GM04503 (cell line): ENCODE results near the gene WDR5.
A peak's percentile ranks its signal among the peaks of the same experiment; 100 is the strongest.

Experiments used
- DNase-seq: peaks from one replicate; pipeline ENCODE4 v3.0.0-alpha.2; 2012; ENCODE audit warnings: low read depth

WDR5 gene

GRCh38 chr9:134174073-134174449, 38.2 kb downstream of the WDR5 start:
- no peak for DNase-seq

DNA sequence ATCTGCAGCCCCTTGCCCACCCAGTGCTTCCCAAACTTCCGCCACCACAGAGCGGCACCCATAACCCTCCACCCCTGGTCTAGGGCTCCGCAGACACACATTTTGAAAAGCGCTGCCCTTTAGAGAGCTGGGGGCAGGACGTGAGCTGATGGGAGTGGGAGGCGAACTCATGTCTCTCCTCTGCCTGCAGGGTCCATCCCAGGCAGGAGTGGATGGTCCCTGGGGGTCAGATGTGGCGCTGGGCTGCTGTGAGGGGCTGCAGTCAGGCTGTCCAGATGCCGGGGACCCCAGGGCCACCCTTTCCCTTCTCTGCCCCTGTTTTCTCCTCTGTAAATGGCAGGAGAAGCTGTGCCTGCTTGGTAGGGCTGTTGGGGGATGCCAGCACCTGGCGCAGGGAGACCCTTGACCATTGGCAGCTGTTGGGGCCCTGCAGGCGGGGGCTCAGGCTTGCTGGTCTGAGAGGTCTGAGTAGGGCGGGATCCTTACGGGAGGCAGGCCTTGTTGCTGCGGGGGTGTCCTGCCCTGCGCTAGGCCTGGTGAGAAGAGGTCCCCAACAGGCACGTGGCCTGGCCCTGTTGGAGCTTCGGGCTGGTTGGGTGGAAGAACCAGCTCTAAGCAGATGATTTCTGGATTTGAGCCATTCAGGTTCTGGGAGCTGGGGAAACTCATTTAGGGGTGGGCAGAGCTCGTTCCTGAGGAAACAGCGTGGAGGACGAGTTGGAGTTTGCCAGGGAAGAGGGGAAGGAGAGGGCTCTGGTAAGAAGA, 38.8 kb downstream of the WDR5 start:
- no peak for DNase-seq

GRCh38 chr9:134175291-134175807, 39.5 kb downstream of the WDR5 start:
- no peak for DNase-seq

- DNase-seq, result no peak
Measured at GRCh38 chr9:134175808-134176598, 40.1 kb downstream of the WDR5 start.

DNA sequence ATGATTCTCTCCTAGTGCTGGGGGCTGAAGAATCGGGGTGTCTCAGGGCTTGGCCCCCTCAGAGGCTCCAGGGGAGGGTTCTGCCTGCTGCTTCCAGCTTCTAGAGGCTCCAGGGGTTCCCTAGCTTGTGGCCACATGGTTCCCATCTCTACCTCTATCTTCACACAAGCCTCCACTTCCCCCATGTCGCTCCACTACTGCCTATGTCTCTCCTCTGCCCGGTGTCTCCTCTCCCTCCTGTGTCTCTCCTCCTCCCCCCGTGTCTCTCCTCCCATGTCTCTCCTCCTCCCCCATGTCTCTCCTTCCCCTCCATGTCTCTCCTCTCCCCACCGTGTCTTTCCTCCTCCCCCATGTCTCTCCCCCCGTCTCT, 40.7 kb downstream of the WDR5 start:
- DNase-seq, result no peak

DNA sequence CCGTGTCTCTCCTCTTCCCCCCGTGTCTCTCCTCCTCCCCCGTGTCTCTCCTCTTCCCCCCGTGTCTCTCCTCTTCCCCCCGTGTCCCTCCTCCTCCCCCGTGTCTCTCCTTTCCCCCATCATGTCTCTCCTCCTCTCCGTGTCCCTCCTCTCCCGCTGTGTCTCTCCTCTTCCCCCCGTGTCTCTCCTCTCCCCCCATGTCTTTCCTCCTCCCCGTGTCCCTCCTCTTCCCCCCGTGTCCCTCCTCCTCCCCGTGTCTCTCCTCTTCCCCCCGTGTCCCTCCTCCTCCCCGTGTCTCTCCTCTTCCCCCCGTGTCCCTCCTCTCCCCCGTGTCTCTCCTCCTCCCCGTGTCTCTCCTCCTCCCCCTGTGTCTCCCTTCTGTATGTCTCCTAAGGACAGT, 41.3 kb downstream of the WDR5 start:
- DNase-seq, result no peak

DNA sequence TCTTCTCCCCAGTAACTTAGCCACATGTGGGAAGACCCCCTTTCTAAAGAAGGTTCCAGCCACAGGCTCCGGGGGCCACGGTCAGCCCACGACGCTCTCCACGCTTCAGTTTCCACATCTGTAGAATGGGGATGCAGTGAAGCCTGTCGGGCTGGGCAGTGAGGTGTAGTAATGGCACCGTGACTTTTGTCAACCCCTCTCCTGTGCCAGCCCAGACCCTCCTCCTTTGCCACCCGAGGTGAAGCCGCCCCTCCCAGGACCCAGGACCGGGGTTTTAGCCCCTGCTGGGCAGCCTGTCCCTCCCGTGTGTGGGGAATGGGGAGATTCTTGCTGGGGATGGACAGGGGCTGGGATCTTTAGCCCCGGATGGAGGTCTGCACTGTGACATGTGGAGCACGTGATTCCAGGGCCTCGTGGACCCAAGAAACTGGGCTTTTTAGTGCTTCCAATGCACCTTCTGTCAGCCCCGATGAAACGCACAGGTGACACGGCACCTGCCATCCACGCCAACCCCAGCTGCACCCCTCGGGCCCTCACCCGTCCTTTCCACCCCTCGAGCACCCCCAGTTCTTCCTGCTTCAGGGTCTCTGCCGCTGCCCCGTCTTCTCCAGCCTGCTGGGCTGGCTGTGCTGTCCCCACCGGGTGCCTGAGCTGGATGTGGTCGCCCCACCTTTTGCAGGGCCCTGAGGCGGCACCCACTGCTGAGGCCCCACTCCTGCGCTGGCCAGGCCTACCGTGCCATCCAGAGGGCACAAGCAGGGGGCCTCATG, 41.9 kb downstream of the WDR5 start:
- DNase-seq, result no peak

DNA sequence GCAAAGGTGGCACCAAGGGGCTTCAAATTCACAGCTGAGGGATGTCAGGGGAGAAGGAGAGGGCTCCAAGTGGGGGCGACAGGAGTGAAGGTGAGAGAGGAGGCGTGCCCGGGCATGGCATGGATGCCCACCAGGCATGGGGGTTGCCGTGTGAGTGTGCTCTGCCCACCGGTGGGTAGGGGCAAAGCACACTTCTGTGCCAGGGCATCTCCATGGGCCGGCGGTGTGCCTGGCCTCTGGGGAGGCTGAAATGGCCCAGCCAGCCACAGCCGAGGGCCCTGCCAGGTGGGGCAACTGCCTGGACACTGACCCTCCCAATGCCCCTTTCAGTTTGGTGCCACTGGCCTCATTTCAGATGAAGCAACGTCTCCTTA, 42.5 kb downstream of the WDR5 start:
- no peak for DNase-seq

DNA sequence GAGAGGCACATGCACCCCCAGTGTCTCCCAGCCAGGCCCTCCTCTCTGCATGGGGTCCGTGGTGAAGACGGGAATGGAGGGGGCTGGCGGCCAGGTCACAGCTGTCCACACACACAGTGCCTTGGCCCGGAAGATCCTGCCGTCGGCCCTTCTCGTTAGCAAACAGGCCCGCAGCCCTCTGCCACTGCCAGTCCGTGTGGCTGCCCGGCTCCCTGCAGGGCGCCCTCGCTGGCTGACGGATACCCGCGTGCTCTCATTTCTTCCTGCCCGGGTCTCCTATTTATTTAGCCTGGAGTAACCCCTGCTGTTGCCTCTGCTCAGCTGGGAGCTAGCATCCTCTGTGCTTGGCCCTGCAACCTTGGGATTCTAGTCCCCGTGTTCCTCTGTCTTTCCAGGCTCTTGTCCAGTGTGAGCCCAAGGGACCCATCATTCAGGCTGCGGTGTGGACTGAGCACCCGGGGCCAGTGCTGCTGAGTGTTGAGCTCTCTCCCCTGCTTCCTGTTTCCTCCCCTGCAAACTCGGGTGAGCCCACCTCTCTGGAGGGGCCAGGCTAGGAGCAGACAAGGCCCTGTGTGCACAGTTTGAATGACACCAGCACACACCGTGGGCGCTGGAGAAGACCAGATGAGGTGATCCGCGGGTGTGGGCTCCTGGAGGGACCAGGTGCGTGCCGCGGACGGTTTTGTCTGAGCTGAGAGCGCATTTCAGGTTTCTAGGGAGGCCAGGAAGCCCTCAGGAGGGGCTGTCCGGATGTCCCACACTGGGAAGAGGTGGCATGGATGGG, 43.1 kb downstream of the WDR5 start:
- DNase-seq, result peak; percentile 42

DNA sequence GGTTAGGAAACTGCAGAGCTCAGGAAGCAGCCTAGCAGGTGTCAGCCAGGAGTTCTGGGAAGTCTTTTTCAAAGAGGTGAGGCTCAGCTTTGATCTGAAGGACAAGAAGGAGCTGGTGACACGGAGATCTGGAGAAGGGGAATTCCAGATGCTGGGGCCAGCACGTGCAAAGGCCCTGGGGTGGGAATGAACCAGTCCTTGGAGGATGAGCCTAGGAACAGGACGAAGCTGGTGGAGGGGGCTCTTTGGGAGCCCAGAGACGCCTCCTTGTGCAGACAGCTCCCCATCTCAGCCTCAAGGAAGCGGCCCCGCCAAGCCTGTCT, 43.7 kb downstream of the WDR5 start:
- no peak for DNase-seq

- no peak for DNase-seq
Measured at GRCh38 chr9:134179918-134180785, 44.3 kb downstream of the WDR5 start.

DNA sequence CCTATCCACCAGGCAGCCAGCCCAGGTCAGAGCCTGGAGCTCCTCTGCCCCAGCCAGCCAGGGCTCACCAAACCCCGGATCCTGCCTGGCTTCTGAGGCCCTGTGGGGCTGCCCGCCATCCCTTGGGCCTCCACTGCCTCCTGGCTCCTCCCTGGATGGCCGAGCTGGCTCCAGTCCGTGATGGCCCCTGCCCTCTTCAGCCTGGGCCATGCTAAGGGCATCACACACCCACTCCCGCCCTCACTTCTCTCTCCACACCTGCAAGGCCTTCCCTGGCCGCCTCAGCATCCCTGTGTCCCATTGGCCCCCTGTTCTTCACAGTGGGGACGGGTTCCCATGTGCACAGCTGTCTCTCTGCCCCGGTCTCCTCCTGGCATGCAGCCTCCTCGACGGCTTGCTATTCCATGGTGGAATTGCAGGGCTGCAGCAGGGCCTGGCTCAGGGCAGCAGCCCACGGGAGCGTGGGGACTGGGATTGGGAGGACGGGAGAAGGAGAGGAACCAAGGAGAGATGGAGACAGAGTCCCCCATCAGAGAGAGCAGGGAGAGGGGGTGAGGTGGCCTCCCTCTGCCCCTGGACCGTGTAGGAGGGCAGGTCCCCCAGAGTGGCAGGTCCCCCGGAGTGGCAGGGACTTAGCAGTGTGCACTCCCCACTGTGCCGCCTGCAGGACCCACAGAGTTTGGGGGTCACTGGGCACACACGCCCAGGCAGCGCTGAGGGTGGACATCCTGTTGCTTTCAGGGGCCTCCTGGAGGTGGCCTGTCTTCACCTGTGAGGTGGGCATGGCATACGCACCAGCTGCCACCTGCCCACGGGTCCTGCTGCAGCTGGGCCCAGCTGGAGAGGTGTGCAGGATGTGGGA, 45.1 kb downstream of the WDR5 start:
- DNase-seq, result no peak

DNA sequence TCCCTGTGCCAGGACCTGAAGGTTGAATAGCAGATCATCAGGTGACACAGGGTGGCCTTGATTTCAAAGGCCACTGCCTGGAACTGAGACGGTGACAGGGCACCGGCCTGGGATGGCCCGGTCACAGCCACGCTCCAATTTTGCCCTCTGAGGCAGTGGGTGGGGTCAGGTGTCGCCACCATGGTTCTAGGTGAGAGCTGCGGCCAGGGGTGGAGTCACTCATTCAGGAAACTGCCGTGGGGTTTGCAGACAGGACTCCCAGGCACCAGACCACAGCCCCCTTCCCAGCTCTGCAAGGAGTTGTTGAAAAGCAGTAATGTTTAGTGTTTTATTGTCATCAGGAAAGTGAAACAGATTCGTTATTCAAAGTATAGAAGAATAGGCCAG, 45.8 kb downstream of the WDR5 start:
- DNase-seq, result no peak

DNA sequence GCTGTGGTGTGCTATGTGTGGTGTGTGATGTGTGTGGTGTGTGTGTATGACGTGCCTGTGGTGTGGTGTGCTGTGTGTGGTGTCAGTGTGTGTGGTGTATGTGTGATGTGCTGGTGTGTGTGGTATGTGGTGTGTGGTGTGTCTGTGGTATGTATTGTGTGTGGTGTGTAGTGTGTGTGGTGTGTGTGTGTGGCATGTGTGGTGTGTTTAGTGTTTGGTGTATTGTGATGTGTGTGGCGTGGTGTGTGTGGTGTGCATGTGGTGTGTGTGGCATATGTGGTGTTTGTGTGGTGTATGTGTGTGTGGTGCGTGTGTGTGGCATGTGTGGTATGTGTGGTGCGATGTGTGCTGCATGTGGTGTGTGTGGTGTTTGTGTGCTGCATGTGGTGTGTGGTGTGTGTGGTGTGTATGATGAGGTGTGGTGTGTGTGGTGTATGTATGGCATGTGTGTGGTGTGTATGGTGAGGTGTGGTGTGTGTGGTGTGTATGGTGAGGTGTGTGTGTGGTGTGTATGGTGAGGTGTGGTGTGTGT, 46.7 kb downstream of the WDR5 start:
- no peak for DNase-seq

DNA sequence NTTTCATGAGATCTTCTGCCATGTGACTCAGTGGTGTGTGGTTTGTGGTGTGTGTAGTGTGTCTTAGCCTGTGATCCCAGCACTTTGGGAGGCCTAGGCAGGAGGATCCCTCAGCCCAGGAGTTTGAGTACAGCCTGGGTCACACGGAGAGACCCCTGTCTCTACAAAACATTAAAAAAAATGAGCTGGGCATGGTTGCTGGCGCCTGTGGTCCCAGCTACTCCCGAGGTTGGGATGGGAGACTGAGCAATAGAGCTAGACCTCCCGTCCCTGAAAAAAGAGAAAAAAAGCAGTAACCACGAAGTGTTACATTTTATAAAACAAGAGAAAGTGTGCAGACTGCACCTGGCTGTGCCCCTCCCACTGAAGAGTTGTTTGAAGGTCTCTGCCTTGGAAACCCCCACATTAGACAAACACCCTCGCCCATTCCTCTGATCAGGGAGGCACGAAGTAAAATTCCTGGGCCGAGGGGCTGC, 49.7 kb downstream of the WDR5 start:
- DNase-seq, result no peak

- no peak for DNase-seq
Measured at GRCh38 chr9:134186471-134187109, 50.7 kb downstream of the WDR5 start.

- DNase-seq, result no peak
Measured at GRCh38 chr9:134187110-134187531, 51.2 kb downstream of the WDR5 start.

GRCh38 chr9:134187891-134188385, 52.1 kb downstream of the WDR5 start:
- DNase-seq, result no peak
